ENCODE results near the gene MEF2D. TPM values are rescaled to one million over a fixed set of nuclear protein-coding genes. Genes with fewer than 3 reads are reported as not detected.

The MEF2D gene
- total RNA-seq, 1 donor from 2014 or later: 10.6 TPM

DNA sequence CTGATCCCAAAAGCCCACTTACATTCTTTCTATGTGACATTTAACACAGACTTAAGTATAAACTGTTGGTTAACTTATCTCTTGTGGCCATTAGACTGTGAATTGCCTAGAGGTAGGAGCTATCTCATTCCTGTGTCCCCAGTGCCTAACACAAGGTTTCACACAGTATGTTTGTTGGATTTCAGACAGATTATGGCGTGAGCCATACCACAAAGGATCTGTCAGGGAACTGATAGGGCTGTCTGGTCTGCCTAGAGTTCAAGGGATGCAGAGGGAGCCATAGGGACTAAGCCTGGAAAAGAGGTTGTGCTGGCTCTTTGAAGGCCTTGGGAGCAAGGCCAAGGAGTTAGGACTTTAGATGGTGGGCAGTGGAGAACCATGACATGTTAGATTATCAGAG lies 40.0 kb downstream of the MEF2D start:
- DNase-seq (ENCODE audit: low read depth): no peak
- no peak for TF ChIP-seq CTCF (conservative IDR thresholded peaks at IDR 0.05; ENCODE audit: low read depth, low read length)
- H3K4me3 ChIP-seq (ENCODE audit: low read depth, low read length): no peak overlapping the region

- no peak overlapping the region for H3K4me3 ChIP-seq (ENCODE audit: low read depth, low read length)
- no peak for TF ChIP-seq CTCF (conservative IDR thresholded peaks at IDR 0.05; ENCODE audit: low read depth, low read length)
- DNase-seq (ENCODE audit: low read depth): peak; percentile 40
Observed at GRCh38 chr1:156458181-156458503, 42.4 kb downstream of the MEF2D start.

DNA sequence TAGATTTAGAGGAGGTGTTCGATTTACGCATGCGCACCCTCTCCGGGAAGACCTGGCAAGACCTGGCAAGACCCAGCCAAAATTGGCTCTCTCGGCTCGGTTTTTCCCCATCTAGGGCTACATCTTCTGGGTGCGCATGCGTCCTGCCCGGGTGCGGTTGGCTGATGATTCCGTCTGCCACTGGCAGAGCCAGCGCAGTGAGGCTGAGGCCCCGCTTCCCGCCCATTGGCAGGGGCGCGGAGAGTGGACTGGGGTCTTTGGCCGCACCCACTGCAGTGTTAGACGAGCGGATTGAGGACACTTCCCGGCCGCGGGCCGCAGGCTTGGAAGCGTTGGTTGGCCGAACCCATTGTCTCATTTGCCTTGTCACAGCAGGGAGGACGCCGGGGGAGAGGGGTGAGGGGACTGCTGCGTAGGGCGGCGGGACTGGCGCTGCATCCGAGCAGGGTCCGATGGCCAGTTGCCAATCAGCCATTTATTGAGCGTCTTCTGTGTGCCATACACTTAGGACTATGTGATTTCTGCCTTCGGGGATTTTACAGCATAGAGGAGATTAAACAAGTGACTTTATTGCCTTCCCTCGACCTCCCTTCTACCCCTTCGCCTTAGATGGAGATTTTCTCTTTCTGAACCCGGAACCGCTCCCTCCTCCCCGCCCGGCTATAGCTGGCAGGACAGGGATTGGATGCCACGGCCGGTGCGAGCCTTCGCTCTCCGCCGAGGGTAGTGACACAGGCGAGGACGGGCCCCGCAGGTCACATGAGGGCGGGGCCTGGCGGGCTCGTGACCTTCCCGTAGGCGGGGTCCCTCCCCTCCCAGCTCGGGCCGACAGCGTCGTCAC lies 43.7 kb downstream of the MEF2D start:
- H3K4me3 ChIP-seq (ENCODE audit: low read depth, low read length): peak overlapping the region; percentile 72
- DNase-seq (ENCODE audit: low read depth): peak; percentile 83
- TF ChIP-seq CTCF (conservative IDR thresholded peaks at IDR 0.05; ENCODE audit: low read depth, low read length): no peak

- H3K4me3 ChIP-seq (ENCODE audit: low read depth, low read length): no peak overlapping the region
- TF ChIP-seq CTCF (conservative IDR thresholded peaks at IDR 0.05; ENCODE audit: low read depth, low read length): no peak
- no peak for DNase-seq (ENCODE audit: low read depth)
Observed at GRCh38 chr1:156455362-156455761, 45.2 kb downstream of the MEF2D start.

DNA sequence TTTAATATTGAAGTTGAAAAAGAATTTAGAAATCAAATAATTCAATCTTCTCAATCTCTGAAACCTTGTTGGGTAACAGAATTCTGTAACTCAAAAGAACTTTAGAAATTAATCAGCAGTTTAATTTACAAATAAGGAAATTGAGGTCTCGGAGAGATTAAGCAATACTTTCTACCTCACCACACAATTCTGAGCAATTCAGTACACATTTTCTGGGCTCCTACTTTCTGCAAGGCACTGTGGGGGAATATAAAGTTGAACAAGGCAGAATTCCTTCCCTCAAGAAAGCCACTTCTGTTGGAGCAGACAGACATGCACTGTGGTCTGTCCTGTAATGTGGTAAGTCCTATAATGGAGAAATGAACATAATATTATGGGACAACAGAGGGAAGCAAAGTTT lies 47.7 kb downstream of the MEF2D start:
- no peak overlapping the region for H3K4me3 ChIP-seq (ENCODE audit: low read depth, low read length)
- no peak for DNase-seq (ENCODE audit: low read depth)
- no peak for TF ChIP-seq CTCF (conservative IDR thresholded peaks at IDR 0.05; ENCODE audit: low read depth, low read length)

DNA sequence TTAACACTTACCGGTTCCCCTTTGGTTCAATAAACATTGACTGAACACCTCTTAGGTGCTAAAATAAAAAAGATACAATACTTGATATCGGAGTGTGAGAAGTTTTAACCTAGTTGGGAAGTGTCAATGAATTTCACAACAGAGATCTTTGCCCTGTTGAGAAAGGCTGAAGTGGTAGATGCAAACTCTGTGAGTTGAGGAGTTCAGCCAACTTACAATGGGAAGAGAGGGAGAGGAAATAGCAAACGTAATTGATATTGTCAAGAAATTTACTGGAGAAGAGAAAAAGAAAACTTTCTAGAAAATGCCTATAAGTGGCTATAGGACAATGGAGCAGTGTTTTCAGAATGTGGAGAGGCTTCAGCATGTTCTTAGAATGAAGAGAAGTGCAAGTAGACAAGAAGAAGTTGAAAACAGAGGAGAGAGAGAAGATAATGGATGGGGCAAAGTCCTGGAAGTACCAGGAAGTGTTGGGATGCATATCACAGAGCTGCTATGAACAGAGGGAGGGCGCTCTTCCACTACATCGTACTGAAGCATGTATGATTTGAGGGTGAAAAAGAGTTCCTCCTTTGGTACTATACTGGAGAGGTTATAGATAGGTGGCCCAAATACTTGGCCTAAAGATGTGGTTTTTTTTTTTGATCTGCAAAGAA lies 48.9 kb downstream of the MEF2D start:
- no peak overlapping the region for H3K4me3 ChIP-seq (ENCODE audit: low read depth, low read length)
- DNase-seq (ENCODE audit: low read depth): no peak
- TF ChIP-seq CTCF (conservative IDR thresholded peaks at IDR 0.05; ENCODE audit: low read depth, low read length): peak; percentile 14
